ENCODE data around the gene COX6B2.

Gene COX6B2

DNA sequence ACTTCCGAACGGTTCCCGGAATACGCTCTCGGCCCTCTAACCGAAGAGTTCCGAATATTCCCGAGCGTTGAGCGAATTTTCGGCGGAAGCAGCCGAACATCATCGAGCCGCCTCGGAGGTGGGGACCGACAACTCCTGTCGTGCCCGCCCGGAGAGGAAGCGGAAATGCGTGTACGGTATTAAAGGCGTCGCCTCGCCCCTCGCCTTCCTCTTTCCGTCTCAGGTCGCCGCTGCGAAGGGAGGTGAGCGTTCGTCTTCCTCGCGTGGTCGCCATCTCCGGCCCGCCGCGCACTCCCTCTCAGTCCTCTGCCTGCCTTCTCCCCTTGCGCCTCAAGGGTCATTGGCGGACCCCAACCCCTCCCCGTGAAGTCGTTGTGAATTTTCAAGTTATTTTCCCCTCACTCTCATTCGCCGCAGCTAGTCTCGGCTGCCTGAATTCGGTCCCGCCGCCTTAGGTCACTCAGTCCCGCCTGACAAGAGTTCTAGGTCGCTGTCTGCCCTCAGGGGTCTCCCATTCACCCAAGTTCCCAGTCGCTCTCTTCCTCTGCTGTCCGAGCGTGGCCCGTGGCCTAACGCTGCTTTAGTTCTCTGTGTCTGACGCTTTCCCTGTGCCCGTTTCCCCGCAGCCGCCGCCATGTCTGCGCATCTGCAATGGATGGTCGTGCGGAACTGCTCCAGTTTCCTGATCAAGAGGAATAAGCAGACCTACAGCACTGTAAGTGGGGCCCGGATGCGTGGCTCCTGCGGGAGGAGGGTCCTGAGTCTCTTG lies 31.4 kb upstream of the COX6B2 start, which contains the start of gene RPL28:
Gene RPL28 (plus strand): TSS at position 209 of the 769 bp plus-strand sequence. CDS start 426 bp downstream, at position 635.
- H3K4me3 ChIP-seq (replicated peaks in 1 of 2; ENCODE audit: low read depth in 2 of 2, low read length in 2 of 2) = peak within 1 kb of the TSS; percentile 95 to 97
- TF ChIP-seq, protein P1, sequence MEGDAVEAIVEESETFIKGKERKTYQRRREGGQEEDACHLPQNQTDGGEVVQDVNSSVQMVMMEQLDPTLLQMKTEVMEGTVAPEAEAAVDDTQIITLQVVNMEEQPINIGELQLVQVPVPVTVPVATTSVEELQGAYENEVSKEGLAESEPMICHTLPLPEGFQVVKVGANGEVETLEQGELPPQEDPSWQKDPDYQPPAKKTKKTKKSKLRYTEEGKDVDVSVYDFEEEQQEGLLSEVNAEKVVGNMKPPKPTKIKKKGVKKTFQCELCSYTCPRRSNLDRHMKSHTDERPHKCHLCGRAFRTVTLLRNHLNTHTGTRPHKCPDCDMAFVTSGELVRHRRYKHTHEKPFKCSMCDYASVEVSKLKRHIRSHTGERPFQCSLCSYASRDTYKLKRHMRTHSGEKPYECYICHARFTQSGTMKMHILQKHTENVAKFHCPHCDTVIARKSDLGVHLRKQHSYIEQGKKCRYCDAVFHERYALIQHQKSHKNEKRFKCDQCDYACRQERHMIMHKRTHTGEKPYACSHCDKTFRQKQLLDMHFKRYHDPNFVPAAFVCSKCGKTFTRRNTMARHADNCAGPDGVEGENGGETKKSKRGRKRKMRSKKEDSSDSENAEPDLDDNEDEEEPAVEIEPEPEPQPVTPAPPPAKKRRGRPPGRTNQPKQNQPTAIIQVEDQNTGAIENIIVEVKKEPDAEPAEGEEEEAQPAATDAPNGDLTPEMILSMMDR (IDR thresholded peaks at IDR 0.05; ENCODE audit: low read depth, low read length) = no peak
- peak; percentile 99 for DNase-seq (ENCODE audit: low read depth in 2 of 2)

DNA sequence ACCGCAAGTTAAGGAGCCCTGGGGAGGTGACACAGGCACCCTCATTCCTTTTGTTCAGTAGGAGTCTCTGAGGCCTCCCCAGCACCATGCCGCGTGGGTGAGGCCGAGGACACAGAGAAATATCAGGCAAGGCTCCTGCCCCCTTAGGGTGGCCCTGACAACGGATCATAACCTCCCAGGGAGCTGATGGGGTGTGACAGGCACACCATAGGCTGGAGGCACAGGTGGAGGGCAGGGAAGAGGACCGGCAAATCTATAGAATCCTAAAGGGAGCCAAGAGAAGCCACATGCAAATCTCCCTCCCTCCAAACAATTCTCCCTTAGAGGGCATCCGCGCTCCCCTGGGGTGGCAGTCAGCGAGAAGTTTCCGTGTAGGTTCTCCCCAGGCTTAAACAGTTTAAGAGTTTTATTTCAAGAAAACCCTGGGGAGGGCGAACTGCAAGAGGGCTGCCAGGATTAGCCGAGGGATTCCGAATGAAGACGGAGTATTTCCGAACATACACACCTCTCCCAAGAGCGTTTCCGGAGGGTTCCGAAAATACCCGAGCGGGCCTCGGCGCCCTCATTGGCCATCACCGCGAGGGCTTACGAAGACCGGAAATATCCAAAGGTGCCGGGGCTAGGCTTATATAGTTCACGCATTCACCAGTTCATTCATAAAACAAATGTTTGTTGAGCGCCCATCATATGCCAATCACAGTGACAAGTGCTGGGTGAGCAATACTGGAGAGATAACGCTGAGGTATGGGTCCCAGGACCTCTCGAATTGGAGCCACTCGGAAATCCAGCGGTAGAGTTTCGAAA lies 30.6 kb upstream of the COX6B2 start:
- TF ChIP-seq, protein P1 (IDR thresholded peaks at IDR 0.05; ENCODE audit: low read depth, low read length) = no peak
- DNase-seq (ENCODE audit: low read depth in 2 of 2) = peak; percentile 97 to 98
- H3K4me3 ChIP-seq (replicated peaks in 1 of 2; ENCODE audit: low read depth in 2 of 2, low read length in 2 of 2) = peak overlapping the region; percentile 46 to 97

DNA sequence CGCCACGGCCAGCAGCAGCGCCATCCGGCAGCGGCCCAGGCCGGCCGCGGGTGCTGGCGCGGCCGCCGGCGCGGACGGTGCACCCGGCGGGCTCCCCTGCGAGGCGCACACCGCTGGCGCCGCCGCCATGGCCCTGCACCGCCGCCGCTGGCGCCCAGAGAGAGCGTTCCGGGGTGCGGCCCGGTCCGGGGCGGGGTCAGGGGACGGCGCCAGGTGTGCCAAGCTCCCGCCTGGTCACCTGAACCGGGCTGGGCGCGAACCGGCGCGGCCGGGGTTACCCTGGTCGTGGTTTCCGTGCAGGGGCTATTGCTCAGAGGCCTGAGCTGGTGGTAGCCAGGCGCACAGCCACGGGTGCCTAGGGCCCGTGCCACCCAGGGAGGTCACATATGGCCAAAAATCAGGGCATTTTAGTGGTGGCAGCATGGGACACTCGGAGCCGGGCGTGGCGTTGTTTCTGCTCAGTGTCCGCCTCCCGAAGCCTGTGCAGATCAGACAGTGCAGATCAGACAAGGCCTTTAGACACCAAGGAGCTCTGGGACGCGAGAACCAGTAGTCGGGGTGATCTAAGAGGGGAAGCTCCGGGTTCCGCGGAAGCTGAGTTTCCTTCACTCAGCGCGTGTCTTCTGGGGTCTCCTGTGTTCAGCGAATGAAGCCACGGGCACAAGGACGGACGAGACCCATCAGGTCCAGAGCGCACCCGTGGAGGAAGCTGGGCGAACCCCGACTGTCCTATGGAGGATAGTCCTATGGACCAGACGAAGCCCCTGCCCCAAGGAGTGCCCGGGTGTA lies 29.8 kb upstream of the COX6B2 start, which contains the start of gene TMEM238:
Gene TMEM238 (minus strand): TSS at position 162 of the 789 bp plus-strand sequence. CDS start 33 bp downstream, at position 129.
- TF ChIP-seq, protein P1 (IDR thresholded peaks at IDR 0.05; ENCODE audit: low read depth, low read length) = no peak
- peak within 1 kb of the TSS; percentile 30 to 97 for H3K4me3 ChIP-seq (replicated peaks in 1 of 2; ENCODE audit: low read depth in 2 of 2, low read length in 2 of 2)
- DNase-seq (ENCODE audit: low read depth in 2 of 2) = no peak

DNA sequence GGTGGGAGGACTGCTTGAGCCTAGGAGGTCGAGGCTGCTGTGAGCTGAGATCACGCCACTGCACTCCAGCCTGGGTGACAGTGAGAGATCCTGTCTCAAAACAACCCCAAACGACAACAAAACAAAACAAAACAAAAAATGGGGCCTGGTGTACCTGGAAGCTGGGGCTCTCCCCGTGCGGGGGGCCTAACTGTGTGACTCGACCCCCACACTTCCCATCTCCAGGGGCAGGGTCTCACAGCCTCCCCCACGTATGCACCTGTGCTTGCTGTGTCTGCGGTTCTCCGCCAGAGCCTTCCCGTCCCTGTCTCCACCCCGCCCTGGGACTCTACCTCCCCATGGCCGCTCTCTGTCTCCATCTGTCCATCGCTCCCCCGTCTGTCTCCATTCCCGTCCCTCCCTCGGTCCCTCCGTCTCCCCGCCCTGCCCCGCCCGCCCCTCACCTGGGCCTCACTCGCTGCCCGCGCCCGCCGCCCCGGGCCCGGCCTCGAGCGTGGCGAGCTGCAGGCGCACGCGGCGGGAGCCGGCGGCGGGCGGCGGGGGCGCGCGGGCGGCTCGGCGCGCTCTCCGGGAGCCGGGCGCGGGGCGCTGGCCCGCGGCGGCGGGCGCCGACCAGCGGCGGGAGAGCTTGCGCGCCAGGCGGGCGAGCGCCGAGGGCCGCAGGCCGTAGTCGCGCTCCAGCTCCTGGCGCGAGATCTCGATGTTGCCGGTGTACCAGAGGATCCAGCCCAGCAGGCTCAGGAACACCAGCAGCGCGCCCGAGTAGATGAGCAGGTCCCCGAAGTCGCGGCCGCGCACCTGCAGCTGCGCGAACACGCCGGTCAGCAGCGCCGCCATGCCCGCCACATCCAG lies 29.0 kb upstream of the COX6B2 start:
- TF ChIP-seq, protein P1 (IDR thresholded peaks at IDR 0.05; ENCODE audit: low read depth, low read length) = no peak
- H3K4me3 ChIP-seq (replicated peaks in 1 of 2; ENCODE audit: low read depth in 2 of 2, low read length in 2 of 2) = peak overlapping the region; percentile 30 to 46
- peak; percentile 65 to 70 for DNase-seq (ENCODE audit: low read depth in 2 of 2)

DNA sequence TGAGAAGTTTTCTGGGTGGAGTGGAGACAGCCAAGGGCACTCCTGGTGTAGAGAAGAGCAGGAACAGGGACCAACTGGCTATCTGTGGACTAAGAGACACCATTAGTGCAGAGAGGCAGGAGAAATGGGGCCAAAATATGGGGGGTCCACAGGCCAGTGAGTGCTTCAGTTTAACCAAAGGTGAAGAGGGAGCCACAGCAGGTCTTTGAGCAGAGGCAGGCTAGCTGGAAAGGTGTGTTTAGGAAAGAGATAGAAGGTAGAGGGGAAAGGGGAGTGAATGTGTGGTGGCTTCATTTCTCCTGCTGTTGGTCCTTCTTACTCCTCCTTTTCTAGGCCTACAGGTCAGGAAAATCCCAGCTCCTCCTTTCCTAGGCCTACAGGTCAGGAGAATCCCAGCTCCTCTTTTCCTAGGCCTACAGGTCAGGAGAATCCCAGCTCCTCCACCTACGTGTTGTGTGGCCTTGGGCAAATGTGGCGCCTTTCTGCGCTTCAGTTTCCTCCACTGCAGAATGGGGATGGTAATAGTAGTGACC lies 28.1 kb upstream of the COX6B2 start:
- H3K4me3 ChIP-seq (replicated peaks in 1 of 2; ENCODE audit: low read depth in 2 of 2, low read length in 2 of 2) = no peak overlapping the region
- TF ChIP-seq, protein P1 (IDR thresholded peaks at IDR 0.05; ENCODE audit: low read depth, low read length) = no peak
- no peak for DNase-seq (ENCODE audit: low read depth in 2 of 2)
